Measurements from ENCODE around the gene RFC2.

DNA sequence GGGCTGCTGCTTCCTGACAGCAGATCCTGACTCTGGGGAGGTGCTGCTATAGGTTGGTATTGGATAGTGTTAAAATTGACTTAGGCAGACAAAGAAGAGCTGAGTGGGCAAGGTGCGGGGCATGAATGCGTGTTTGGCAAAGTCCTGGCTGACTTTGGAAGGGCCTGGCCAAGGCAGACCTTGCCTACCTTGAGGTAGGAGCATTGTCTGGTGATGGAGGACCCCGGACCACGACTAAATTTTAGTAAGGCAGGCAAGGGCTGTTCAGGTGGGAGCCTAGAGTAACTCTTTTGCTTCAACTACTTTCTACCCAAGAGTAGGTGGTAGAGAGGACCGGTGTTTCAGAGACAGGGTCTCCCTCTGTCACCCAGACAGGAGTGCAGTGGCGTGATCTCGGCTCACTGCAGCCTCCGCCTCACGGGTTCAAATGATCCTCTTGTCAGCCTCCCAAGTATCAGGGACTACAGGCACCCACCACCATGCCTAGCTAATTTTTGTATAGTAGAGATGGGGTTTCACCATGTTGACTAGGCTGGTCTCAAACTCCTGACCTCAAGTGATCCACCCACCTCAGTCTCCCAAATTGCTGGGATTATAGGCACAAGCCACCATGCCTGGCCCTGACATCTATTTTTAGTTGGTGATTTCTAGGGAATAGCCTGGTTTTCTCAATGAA is 56.6 kb downstream of the RFC2 start:
- TF ChIP-seq, protein P1, sequence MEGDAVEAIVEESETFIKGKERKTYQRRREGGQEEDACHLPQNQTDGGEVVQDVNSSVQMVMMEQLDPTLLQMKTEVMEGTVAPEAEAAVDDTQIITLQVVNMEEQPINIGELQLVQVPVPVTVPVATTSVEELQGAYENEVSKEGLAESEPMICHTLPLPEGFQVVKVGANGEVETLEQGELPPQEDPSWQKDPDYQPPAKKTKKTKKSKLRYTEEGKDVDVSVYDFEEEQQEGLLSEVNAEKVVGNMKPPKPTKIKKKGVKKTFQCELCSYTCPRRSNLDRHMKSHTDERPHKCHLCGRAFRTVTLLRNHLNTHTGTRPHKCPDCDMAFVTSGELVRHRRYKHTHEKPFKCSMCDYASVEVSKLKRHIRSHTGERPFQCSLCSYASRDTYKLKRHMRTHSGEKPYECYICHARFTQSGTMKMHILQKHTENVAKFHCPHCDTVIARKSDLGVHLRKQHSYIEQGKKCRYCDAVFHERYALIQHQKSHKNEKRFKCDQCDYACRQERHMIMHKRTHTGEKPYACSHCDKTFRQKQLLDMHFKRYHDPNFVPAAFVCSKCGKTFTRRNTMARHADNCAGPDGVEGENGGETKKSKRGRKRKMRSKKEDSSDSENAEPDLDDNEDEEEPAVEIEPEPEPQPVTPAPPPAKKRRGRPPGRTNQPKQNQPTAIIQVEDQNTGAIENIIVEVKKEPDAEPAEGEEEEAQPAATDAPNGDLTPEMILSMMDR (IDR thresholded peaks at IDR 0.05) = no peak
- TF ChIP-seq POLR2A (IDR thresholded peaks at IDR 0.05) = no peak

All from prostate gland (tissue), 2 donors.